ENCODE results near the gene BCL2L1.

Gene BCL2L1

GRCh38 chr20:31708736-31709534 lies 13.7 kb downstream of the BCL2L1 start:
- DNase-seq, result no peak

DNA sequence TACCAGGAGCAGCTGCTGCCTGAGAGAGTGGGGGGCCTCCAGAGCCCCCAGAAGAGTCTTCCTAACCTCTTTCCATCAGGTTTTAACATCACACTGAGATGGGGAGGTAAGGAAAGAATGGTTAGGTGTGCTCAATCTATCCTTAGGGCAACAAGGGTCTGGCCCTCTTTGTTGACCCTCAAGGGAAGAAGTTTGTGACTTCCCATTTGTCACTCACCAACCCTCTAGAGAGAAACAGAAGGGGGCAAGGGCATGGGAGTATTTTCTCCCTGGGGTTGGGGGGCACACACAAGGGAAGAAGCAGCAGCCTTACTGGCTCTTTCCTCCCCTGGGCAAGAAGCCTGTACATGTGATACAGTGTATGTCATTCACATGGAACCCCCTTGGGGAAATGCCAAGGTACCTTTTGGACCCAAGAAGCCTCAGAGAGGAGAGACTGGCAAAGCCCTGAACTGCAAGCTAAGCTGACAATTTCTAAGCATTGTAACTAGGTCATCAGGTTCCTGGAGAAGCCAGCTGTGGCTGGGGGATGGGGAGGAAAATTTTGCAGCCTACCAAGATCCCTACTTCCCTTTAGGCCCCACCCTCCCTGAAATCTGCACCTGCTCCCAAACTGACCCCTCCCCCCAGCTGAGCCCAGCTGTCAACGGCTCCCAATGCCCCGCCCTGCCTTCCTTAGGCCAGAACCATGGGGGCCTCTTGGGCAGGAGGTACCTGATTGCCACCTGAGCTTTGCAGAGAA lies 14.5 kb downstream of the BCL2L1 start:
- DNase-seq, result peak; percentile 75

- DNase-seq, result no peak
These were observed 15.4 kb downstream of the BCL2L1 start for GRCh38 chr20:31707258-31707615.

DNA sequence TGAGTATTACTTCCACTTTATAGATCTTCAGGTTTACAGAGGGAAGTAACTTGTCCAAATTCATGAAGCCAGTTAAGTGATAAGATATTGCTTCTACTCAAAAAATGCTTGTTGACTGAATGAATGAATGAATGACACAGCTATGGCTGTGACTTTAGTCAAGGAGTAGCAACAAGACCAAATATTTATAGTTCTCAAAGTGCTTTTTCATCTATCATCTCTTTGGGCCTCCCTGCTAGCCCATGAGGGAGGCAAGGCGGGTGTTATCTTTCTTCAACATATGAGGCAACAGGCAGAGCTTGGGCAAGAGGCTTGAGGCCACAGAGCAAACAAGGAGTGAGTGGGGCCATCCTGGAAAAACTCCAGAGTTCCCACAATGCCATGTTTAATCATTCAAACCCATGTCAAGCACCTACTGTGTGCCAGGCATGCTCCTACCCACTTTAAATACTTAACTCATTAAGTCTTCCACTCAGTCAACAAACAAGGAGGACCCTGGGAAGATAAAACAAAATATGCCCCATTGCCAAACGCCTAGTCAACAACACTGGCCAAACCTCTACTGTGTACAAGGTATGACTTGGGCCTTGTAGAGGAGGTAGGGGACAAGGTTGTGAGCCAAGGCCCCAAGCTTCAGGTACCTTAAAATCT lies 15.9 kb downstream of the BCL2L1 start:
- peak; percentile 63 for DNase-seq

GRCh38 chr20:31705598-31706597 lies 16.8 kb downstream of the BCL2L1 start:
- no peak for DNase-seq

- DNase-seq, result no peak
These were observed 17.5 kb downstream of the BCL2L1 start for GRCh38 chr20:31705191-31705590.

- no peak for DNase-seq
These were observed 18.2 kb downstream of the BCL2L1 start for GRCh38 chr20:31704225-31705119.

GRCh38 chr20:31701591-31701990 lies 21.1 kb downstream of the BCL2L1 start:
- no peak for DNase-seq

- DNase-seq, result no peak
These were observed 21.9 kb downstream of the BCL2L1 start for GRCh38 chr20:31700747-31701146.

DNA sequence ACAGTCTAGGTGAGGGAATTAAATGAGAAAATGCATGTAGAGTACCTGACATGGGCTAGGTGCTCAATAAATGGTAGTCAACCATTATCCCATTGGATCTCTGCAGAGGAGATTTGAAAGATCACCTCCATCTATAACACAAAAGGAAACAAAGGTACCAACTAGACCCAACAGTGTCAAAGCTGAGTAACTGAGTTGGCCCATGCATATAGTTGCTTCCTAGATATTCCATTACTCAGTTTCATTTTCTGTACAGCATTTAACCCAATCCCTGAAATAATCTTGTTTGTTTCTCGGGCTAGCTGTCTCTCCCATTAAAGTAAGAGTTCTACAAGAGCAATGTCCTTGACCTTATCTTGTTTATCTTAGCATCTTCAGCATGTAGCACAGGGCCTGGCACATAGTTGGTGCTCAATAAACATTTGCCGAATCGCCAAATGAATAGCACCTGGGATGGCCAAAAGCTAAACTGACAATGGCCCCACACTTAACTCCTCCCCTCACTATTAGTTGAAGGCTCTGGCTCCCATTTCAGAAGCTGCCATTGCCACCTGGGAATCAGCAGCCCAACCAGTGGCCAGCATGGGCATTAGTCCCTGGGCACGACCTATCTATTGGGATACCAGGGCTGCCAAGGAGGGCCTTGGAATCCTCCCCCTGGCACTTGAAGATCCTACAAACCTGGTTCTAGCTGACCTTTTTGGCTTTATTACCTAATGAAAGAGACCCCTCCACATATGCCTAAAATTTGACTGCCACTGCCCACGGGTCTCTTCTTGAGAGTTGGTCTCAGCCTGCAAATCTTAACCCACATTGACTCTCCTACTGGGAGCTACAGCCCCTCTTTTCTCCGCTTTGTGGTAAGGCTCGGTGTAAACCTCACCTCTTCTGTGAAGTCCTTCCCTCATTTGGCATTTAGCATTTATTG lies 22.6 kb downstream of the BCL2L1 start:
- no peak for DNase-seq

DNA sequence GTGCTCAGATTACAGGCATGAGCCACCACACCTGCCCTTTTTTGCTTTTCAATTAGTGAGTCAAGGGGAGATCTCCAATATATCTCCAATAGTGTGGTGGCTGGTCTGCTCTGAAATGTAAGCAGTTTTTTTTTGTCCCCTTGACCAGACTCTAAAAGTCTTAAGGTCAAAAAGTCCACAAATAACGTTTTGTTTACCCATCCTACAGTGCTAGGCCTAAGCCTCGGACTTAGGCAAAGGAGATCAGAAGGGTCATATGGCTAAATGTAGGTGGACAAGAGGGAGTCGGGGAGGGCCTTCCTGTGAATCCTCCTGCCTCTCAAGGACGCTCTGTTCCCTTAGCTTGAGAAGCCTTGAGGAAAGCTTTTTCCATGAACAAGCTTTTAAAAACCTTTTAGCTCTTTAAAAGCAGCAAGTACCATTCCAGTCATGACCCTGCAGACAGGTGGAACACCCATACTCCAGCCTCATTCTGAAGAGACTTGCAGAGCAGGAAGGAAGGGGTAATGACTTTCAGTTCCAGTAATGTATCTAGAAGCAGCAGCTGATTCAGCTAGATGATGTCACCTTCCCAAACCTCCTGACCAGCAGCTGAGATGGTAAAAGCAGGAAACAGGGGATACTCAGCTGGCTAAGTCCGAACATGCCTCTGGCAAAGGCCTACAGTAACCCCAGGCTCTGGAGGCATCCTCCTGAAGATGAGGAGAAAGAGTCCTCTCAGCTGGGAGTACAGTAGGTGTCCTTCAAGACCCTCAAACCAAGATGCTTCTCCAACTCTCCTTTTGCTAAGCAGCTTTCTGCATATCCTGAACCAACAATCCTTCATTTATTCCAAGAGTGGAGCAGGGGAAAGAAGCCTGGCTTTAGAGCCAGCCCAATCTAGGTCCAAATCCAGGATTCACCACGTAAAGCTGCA lies 23.6 kb downstream of the BCL2L1 start:
- DNase-seq, result peak; percentile 22

- DNase-seq, result no peak
These were observed 24.3 kb downstream of the BCL2L1 start for GRCh38 chr20:31698243-31698802.

- no peak for DNase-seq
These were observed 26.5 kb downstream of the BCL2L1 start for GRCh38 chr20:31695849-31696804.

- no peak for DNase-seq
These were observed 27.6 kb downstream of the BCL2L1 start for GRCh38 chr20:31694842-31695593.

DNA sequence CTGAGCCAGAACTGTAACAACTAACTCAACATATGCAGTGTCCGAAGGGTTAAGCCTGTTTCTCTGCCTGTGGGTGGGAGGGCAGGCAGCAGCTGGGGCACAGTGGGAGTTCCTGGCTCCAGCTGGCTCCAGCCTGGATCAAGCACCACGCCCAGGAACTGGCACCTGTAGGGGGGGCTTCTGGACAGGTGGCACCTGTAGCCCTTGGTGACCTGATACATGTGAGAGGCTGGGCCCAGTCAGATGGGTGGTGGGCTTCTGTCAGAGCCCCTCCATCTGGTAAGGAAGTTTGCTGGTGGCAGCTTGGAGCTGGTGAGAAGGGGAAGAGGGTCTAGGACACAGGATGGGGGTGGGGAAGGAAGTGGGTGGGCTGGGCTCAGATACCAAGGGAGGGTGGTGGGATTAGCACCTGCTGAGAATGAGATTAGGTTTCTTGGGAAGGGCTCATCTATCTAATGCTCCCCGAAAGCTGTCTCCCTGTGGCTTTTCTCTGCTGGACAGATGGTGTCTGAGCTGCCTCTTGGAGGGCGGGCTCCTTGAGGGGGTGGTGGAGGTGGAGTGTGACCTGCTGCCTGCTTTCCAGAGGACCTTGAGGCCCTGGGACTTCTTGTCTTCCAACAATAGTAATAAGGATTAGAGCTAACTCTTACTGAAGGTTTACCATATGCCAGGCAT lies 28.5 kb downstream of the BCL2L1 start:
- DNase-seq, result no peak

DNA sequence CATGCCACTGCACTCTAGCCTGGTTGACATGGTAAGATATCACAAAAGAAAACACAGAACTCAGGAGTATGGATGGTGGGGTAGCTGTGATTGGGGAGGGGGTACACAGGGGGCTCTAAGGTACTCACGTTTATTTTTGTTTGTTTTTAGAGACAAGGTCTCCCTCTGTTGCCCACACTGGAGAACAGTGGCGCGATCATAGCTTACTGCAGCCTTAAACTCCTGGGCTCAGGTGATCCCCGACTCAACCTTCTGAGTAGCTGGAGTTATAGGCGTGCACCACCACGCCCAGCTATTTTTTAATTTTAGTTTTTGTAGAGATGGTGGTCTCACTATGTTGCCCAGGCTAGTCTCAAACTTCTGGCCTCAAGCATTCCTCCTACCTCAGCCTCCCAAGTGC lies 29.3 kb downstream of the BCL2L1 start:
- no peak for DNase-seq
